A673 (cell line): ENCODE data around the gene KLK4. TPM values are rescaled to one million over a fixed set of nuclear protein-coding genes. Genes with fewer than 3 reads are reported as not detected.

Experiments used
- BruUV-seq: library from RNA; stranded (reverse); fragments of 400-500 nt; replicated peaks from 2 replicates; lab custom pipeline; 2021; lab: Mats Ljungman, UMichigan
- CTCF ChIA-PET: fragments of 300-600 bp; sonication (Branson Sonifier 250); formaldehyde crosslinking; loops from one replicate; lab custom pipeline; 2022; ENCODE audit warnings: antibody characterized with exemption; lab: Charles Lee
- POLR2A ChIA-PET: fragments of 300-600 bp; sonication (Branson Sonifier 250); formaldehyde crosslinking; loops from one replicate; lab custom pipeline; 2022; ENCODE audit warnings: antibody characterized with exemption; ENCODE audit not compliant: low non-redundant PET; lab: Charles Lee
- DNase-seq: peaks from one replicate; pipeline ENCODE4 v3.0.0-alpha.2; 2015; ENCODE audit warnings: low spot score
- H3K27ac ChIP-seq: fragments of 200-600 bp; sonication (generic); 2 replicates; pipeline ENCODE4 v1.5.1; 2016; ENCODE audit warnings: mixed run types, low read depth, mild to moderate bottlenecking, mixed read lengths, antibody characterized with exemption, low read length; ENCODE audit not compliant: poor library complexity, severe bottlenecking
- H3K27me3 ChIP-seq: fragments of 200-600 bp; sonication (generic); replicated peaks from 2 replicates; pipeline ENCODE4 v1.6.1; 2017; ENCODE audit warnings: mixed run types, low read depth, mild to moderate bottlenecking, mixed read lengths, antibody characterized with exemption, low read length; ENCODE audit not compliant: insufficient read depth, poor library complexity
- H3K36me3 ChIP-seq: fragments of 200-600 bp; sonication (generic); 2 replicates; pipeline ENCODE4 v1.6.1; 2016; ENCODE audit warnings: mixed run types, mild to moderate bottlenecking, mixed read lengths, antibody characterized with exemption, low read length; ENCODE audit not compliant: insufficient read depth, poor library complexity, severe bottlenecking
- H3K4me1 ChIP-seq: fragments of 200-600 bp; sonication (generic); 2 replicates; pipeline ENCODE4 v1.6.1; 2017; ENCODE audit warnings: mixed run types, mild to moderate bottlenecking, mixed read lengths, antibody characterized with exemption, low read length; ENCODE audit not compliant: insufficient read depth, poor library complexity, severe bottlenecking
- H3K4me3 ChIP-seq: fragments of 200-600 bp; sonication (generic); 2 replicates; pipeline ENCODE4 v1.5.1; 2016; ENCODE audit warnings: low read depth, mixed run types, mild to moderate bottlenecking, mixed read lengths, low read length; ENCODE audit not compliant: poor library complexity, severe bottlenecking
- H3K9me3 ChIP-seq: fragments of 200-600 bp; sonication (generic); 2 replicates; pipeline ENCODE4 v1.6.1; 2016; ENCODE audit warnings: mixed run types, low read depth, mild to moderate bottlenecking, mixed read lengths, antibody characterized with exemption, low read length; ENCODE audit not compliant: poor library complexity, severe bottlenecking
- CTCF ChIP-seq: fragments of 300-800, 200-600 bp; sonication (generic); conservative IDR thresholded peaks from 2 replicates; pipeline ENCODE4 v1.5.1; 2017; ENCODE audit warnings: low read depth, mild to moderate bottlenecking, antibody characterized with exemption, low read length, moderate library complexity, mixed read lengths
- EZH2 ChIP-seq: fragments of 200-600 bp; sonication (generic); IDR thresholded peaks from 2 replicates; pipeline ENCODE4 v1.6.1; 2017; ENCODE audit warnings: borderline replicate concordance, low read depth, mild to moderate bottlenecking, mixed read lengths, antibody characterized with exemption, low read length; ENCODE audit not compliant: poor library complexity, severe bottlenecking
- intact Hi-C: fragments of 100-400 bp; cut with micrococcal nuclease; formaldehyde crosslinking; loops from one replicate; pipeline ENCODE4 v1.10.0; 2022; ENCODE audit not compliant: unreplicated experiment
- total RNA-seq: library from RNA; stranded (reverse); gene quantifications from 2 replicates; pipeline ENCODE4 v1.2.3, GENCODE V29; 2021

Gene KLK4
- total RNA-seq, 1 experiment from 2014 or later, result not detected

- CTCF ChIA-PET, result no interaction called here
- H3K4me1 ChIP-seq, result no peaks in the 10 kb centered on the region
- intact Hi-C loops, result no loop called here
Observed at GRCh38 chr19:50912102-50912599, 956 bp upstream of the KLK4 start.

GRCh38 chr19:50910722-50911121 is 473 bp downstream of the KLK4 start:
- no peaks in the 10 kb centered on the region for H3K9me3 ChIP-seq
- TF ChIP-seq EZH2 (no peak), CTCF (no peak)
- no peak overlapping the region for H3K4me3 ChIP-seq
- no peak for DNase-seq
- no TSS peak for BruUV-seq
- peaks cover 56% of the 10 kb centered on the region for H3K27me3 ChIP-seq
- CTCF ChIA-PET, result no interaction called here
- no peak overlapping the region for H3K27ac ChIP-seq
- H3K4me1 ChIP-seq, result no peaks in the 10 kb centered on the region
- POLR2A ChIA-PET, result interaction anchor here (0.6 kb wide), 1 partner anchor 512 kb away, joined by 26 read pairs; no protein-coding TSS in a partner anchor
- H3K36me3 ChIP-seq, result no peaks in the 10 kb centered on the region
- intact Hi-C loops, result no loop called here

More at GRCh38 chr19:50912102-50912599, 956 bp upstream of the KLK4 start:
- Histone ChIP-seq H3K9me3 (no peaks in the 10 kb centered on the region), H3K4me3 (no peak overlapping the region), H3K27ac (no peak overlapping the region), H3K36me3 (no peaks in the 10 kb centered on the region), H3K27me3 (peaks cover 70% of the 10 kb centered on the region)
- no peak for TF ChIP-seq CTCF
- TF ChIP-seq EZH2, result peak; percentile 77
- POLR2A ChIA-PET, result no interaction called here
- no TSS peak for BruUV-seq
- no peak for DNase-seq

- POLR2A ChIA-PET, result no interaction called here
- Histone ChIP-seq H3K36me3 (no peaks in the 10 kb centered on the region), H3K27me3 (peaks cover 43% of the 10 kb centered on the region), H3K4me3 (peak overlapping the region; percentile 12), H3K27ac (no peak overlapping the region), H3K9me3 (no peaks in the 10 kb centered on the region), H3K4me1 (no peaks in the 10 kb centered on the region)
- BruUV-seq, result no TSS peak
- TF ChIP-seq EZH2 (no peak), CTCF (no peak)
- intact Hi-C loops, result no loop called here
- DNase-seq, result peak; percentile 90
- CTCF ChIA-PET, result interaction anchor here (0.6 to 1.0 kb wide), 3 partner anchors 12 to 242 kb away, joined by 3 to 12 read pairs (median 5); no protein-coding TSS in a partner anchor
Observed at GRCh38 chr19:50909240-50910070, 1.7 kb downstream of the KLK4 start.
